HG03064 (cell line): ENCODE results near the gene ASCC1.
A peak's percentile ranks its signal among the peaks of the same experiment; 100 is the strongest.

ENCODE experiments used
- ATAC-seq: cut with Tn5 transposase; IDR thresholded peaks from one replicate; pipeline ENCODE4 v1.9.1; 2021; ENCODE audit warnings: low read depth; ENCODE audit not compliant: unreplicated experiment

Gene ASCC1

DNA sequence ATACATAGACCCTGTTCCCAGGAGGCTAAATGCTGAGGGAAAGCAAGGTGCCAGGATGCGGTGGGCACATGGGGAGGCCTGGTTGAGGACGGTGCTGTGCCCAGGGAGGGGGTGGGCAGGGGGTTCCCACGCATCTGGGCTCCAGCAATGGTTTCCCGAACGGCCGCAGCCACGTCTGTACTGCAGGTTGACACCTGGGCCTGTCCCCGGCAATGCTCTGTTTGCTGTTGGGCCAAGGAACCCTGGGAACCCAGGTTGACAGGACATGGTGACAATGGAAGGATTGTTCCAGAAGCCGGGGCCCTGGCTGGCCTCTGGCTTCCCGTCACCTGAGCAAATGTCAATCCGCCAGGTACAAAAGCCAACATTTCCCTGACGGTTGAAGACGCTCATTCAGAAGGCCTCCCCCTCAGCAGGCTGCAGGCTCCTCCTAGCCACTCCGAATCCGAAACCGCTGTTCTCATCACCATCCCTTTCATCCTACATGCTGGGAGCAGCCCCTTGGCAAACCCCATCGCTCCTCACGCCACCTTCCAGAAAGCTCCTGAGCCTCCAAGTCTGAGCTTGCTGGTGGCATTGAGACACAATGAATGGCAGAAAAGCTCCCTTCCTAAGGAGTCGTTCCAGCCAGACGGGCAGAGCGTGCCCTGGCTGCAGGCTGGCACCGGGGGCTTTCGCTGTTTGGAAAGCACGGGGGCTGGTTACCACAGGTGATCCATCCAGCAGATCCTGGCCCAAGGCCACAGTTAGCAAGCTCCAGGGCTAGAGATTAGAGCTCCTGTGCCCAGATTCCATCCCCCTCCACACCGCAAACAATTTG is 158.9 kb downstream of the ASCC1 start:
- no peak for ATAC-seq

DNA sequence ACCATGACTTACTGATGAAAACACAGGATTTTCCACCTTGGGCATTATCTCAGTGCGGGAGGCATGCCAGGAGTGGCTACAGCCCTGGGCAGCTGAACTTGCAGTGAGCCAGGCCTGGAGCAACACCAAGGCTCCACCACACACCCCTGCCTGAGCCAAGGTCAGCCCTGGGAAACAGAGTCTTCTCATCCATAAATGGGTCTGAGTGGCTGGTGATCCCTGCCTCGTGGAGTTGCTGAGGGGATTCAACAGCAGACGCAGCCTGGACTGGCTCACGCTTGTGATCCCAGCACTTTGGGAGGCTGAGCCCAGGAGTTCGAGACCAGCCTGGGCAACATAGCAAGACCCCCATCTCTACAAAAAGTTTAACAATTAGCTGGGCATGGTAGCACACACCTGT is 160.0 kb downstream of the ASCC1 start:
- no peak for ATAC-seq

DNA sequence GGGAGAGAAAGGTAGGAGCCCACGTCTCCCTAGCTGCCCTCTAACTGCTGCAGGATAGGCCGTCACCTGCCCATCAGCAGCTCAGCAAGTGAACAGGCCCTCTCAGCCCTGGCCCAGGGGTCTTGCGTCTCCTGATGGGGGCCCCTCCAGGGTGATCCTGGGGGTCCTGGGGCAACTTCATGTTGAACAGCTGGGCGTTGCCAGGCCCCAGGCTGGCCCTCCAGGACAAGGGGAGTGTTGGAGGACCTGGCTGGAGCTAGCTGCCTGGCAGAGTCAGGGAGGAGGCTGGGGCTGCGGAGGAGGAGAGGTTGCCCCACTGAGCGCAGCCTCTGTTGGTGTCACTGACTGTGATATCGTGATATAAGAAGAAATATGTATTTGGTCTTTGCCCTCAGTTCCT is 162.4 kb downstream of the ASCC1 start:
- ATAC-seq: no peak

DNA sequence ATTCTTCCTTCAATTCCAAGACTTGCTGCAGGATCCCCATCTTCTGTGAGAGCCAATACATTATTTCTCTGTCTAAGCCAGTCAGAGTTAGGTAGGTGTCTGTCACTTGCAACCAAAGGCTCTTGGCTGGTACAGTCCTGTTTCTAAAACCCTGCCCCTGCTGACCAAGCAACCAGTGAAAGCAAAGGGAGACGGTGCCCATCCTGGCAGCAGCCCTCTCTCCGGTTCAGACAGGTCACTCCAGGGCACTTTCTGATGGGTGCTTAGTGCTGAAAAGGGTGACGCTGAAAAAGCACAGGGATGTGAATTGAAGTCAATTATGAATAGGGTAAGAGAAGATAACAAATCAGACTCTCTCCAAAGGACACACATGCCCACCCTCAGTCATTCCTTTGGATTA is 165.2 kb downstream of the ASCC1 start:
- ATAC-seq: no peak

DNA sequence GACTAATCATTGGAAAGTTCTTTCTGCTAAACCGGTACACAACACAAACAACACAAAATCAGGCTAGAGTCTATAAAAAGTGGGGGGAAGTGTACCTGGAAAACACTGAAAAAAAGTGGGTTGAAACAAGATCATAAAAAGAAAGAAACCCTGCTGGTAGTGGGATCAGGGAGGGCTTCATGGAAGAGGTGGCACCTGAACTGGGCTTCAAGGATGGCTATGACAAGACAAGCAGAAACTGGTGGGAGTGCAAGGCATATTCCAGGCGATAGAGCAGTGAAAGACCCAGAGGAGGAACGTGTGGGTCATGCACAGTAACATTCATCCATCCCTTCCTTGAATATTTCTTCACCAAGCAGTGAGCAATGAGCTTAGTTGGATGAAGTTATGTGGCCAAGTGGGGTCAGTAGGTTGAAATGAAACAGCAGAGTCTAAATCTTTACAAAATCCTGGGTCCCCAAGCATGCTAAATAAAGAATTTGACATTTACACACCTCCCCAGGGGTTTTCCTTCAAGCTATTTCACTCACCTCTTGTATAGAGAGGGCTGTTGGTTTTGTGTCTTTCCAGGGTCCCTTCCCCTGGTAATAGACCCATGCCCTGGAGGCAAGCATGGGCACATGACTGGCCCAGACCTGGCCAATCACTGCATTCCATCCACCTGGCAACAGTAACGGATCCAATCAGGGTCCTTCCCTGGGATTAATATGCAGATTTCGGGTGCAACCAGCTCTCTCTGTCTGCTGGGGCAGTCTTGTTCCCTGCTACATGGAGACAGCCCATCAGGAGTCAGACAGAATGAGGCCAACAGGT is 165.9 kb downstream of the ASCC1 start:
- no peak for ATAC-seq

DNA sequence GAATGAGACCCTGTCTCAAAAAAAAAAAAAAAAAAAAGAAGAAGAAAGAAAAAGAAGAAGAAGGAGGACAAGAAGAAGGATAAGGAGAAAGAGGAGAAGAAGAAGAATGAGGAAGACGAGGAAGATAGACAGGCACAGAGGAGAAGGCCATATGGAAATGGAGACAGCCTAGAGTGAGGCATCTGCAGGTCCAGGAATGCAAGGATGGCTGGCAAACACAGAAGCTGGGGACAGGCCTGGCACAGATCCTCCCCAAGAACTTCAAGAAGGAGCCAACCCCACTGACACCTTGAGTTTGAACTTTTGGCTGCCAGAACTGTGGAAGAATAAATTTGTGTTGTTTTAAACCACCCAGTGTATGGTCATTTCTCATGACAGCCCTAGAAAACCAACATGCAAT is 166.6 kb downstream of the ASCC1 start:
- no peak for ATAC-seq

DNA sequence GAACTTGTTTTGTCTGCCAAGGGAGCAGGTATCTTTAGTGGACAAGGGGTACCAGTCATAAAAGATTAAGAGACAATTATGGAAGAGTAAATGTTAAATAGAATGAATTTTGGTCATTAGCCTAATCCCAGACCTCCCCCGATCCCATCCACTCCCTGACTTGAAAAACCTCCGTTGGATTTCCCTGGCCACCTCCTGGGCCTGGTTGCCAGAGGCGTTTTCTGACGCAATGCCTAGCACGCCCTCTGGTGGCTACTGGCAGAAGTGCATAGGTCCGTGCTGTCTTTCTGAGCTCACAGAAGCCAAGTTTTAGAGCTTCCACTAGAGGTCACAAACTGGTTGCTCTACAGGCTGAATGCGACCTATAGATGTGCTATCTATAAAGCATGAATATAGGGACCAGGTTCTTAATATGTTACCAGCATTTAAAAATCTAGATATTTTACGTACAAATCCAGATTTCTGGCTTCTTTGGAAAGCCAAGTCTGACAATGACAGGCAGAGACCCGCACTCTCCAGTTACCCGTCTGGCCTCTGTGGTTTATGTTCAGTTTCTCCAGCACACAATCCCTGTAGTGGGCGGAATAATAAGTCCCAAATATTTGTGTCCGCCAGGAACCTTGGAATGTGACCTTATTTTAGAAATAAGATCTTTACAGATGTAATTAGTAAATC is 167.5 kb downstream of the ASCC1 start:
- peak; percentile 67 for ATAC-seq
